Fibroblast of lung (primary cell): Measurements from ENCODE around the gene CHD2. TPM values are rescaled to one million over a fixed set of nuclear protein-coding genes. Genes with fewer than 3 reads are reported as not detected.

Experiments used
- DNase-seq, 2 donors: peaks; one replicate each; pipeline versions ENCODE4 v3.0.0 to v3.0.0-alpha.2; 2010; ENCODE audit warnings: low read depth in 2 of 2
- H2AFZ ChIP-seq: 2 replicates; pipeline ENCODE4 v1.5.1; 2012; ENCODE audit warnings: low read length, control low read depth, inconsistent platforms
- H3K27ac ChIP-seq: 2 replicates; pipeline ENCODE4 v1.5.1; 2011; ENCODE audit warnings: low read length, control low read depth; ENCODE audit not compliant: insufficient read depth
- H3K27me3 ChIP-seq: 2 replicates; pipeline ENCODE4 v1.5.1; 2011; ENCODE audit warnings: mild to moderate bottlenecking, low read length; ENCODE audit not compliant: control insufficient read depth, insufficient read depth
- H3K36me3 ChIP-seq: 2 replicates; pipeline ENCODE4 v1.5.1; 2011; ENCODE audit warnings: low read length; ENCODE audit not compliant: control insufficient read depth, insufficient read depth
- H3K4me1 ChIP-seq: 2 replicates; pipeline ENCODE4 v1.5.1; 2011; ENCODE audit warnings: low read length; ENCODE audit not compliant: control insufficient read depth, insufficient read depth; ENCODE audit errors: extremely low read depth
- H3K4me2 ChIP-seq: 2 replicates; pipeline ENCODE4 v1.5.1; 2011; ENCODE audit warnings: low read length, control low read depth; ENCODE audit not compliant: insufficient read depth; ENCODE audit errors: extremely low read depth
- H3K4me3 ChIP-seq, 4 experiments: fragments of 200-600 bp in 1 of 4; sonication (generic) in 1 of 4; replicated peaks in 1 of 4; 2 replicates each; pipeline ENCODE4 v1.5.1; 2011 to 2016; ENCODE audit warnings: low read length in 4 of 4, low read depth in 3 of 4, mild to moderate bottlenecking in 3 of 4, control low read depth in 2 of 4, inconsistent platforms in 1 of 4, mixed read lengths in 1 of 4; ENCODE audit not compliant: insufficient read depth in 1 of 4; ENCODE audit errors: control extremely low read depth in 1 of 4
- H3K79me2 ChIP-seq: 2 replicates; pipeline ENCODE4 v1.5.1; 2012; ENCODE audit warnings: mild to moderate bottlenecking, low read length, inconsistent platforms; ENCODE audit not compliant: control insufficient read depth, insufficient read depth
- H3K9ac ChIP-seq: 2 replicates; pipeline ENCODE4 v1.5.1; 2011; ENCODE audit warnings: mild to moderate bottlenecking, low read length, control low read depth; ENCODE audit not compliant: insufficient read depth
- H3K9me3 ChIP-seq: 2 replicates; pipeline ENCODE4 v1.5.1; 2012; ENCODE audit warnings: low read depth, low read length; ENCODE audit not compliant: control insufficient read depth, insufficient read depth
- H4K20me1 ChIP-seq: 2 replicates; pipeline ENCODE4 v1.5.1; 2011; ENCODE audit warnings: low read length; ENCODE audit not compliant: control insufficient read depth, insufficient read depth; ENCODE audit errors: extremely low read depth
- EZH2 ChIP-seq: IDR thresholded peaks from 2 replicates; pipeline ENCODE4 v1.5.1; 2012; ENCODE audit warnings: low read length, control low read depth, mild to moderate bottlenecking; ENCODE audit errors: missing control alignments
- polyA plus RNA-seq, 2 donors: library from polyadenylated mRNA; depleted of rRNA in 1 of 2; stranded (reverse) in 1 of 2; unstranded in 1 of 2; fragments of >200 nt; gene quantifications; 2 replicates each; pipeline ENCODE4 v1.2.1, GENCODE V29; 2011 to 2012; ENCODE audit warnings: missing spikeins in 1 of 2
- total RNA-seq: library from RNA; depleted of rRNA; stranded (reverse); fragments of >200 nt; gene quantifications from 2 replicates; pipeline ENCODE4 v1.2.1, GENCODE V29; 2014
- TF ChIP-seq, protein P1 (sequence below), 2 donors: IDR thresholded peaks in 1 of 2; conservative IDR thresholded peaks in 1 of 2; 1 replicate in 1 of 2; 2 replicates in 1 of 2; pipeline ENCODE4 v1.5.1; 2011 to 2012; ENCODE audit warnings: low read length in 2 of 2, control low read depth in 1 of 2, inconsistent platforms in 1 of 2, low read depth in 1 of 2, mild to moderate bottlenecking in 1 of 2

The CHD2 gene
- total and polyA plus RNA-seq, 2 donors (not counting 1 experiment from before 2014, with no cell fraction given), result 36.5 to 92.5 TPM

GRCh38 chr15:93074599-93074998 lies 174.5 kb downstream of the CHD2 start:
- Histone ChIP-seq H3K9ac (no peak overlapping the region), H3K4me3 (no peak overlapping the region), H3K27ac (no peak overlapping the region), H2AFZ (no peak overlapping the region), H3K4me1 (no peaks in the 10 kb centered on the region), H3K36me3 (no peaks in the 10 kb centered on the region), H3K79me2 (no peaks in the 10 kb centered on the region), H3K9me3 (no peaks in the 10 kb centered on the region), H4K20me1 (no peaks in the 10 kb centered on the region), H3K4me2 (no peak overlapping the region), H3K27me3 (peaks cover 16% of the 10 kb centered on the region)
- TF ChIP-seq, protein P1, sequence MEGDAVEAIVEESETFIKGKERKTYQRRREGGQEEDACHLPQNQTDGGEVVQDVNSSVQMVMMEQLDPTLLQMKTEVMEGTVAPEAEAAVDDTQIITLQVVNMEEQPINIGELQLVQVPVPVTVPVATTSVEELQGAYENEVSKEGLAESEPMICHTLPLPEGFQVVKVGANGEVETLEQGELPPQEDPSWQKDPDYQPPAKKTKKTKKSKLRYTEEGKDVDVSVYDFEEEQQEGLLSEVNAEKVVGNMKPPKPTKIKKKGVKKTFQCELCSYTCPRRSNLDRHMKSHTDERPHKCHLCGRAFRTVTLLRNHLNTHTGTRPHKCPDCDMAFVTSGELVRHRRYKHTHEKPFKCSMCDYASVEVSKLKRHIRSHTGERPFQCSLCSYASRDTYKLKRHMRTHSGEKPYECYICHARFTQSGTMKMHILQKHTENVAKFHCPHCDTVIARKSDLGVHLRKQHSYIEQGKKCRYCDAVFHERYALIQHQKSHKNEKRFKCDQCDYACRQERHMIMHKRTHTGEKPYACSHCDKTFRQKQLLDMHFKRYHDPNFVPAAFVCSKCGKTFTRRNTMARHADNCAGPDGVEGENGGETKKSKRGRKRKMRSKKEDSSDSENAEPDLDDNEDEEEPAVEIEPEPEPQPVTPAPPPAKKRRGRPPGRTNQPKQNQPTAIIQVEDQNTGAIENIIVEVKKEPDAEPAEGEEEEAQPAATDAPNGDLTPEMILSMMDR (conservative IDR thresholded peaks at IDR 0.05 in 1 of 2, IDR thresholded peaks at IDR 0.05 in 1 of 2; ENCODE audit: low read depth in 1 of 2, low read length in 2 of 2), result no peak
- TF ChIP-seq EZH2, result no peak
- DNase-seq, result no peak

DNA sequence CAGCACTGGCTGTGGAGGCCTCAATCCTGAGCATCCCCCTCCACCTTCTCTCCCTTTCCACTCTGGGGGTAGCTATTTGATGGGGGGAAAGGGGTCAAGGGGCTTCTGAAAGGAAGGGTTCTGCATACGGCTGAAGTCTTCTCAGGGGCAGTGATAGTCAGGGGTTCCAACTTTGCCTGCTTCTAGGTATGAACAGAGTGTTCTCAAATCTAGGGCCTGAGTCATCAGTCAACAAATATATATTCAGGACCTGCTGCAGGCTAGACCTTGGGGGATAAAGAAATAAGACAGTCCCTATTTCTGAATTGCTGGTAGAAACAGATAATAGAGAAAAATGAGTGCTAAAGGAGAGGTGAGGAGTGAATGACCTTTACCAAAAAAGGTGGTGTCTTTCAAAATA lies 176.1 kb downstream of the CHD2 start:
- H2AFZ ChIP-seq, result no peak overlapping the region
- no peaks in the 10 kb centered on the region for H4K20me1 ChIP-seq
- no peaks in the 10 kb centered on the region for H3K79me2 ChIP-seq
- H3K4me3 ChIP-seq, result no peak overlapping the region
- H3K4me2 ChIP-seq, result no peak overlapping the region
- TF ChIP-seq, protein P1 (conservative IDR thresholded peaks at IDR 0.05 in 1 of 2, IDR thresholded peaks at IDR 0.05 in 1 of 2; ENCODE audit: low read depth in 1 of 2, low read length in 2 of 2), result no peak
- no peak for TF ChIP-seq EZH2
- no peaks in the 10 kb centered on the region for H3K9me3 ChIP-seq
- H3K9ac ChIP-seq, result no peak overlapping the region
- H3K27ac ChIP-seq, result no peak overlapping the region
- H3K27me3 ChIP-seq, result peaks cover 16% of the 10 kb centered on the region
- no peak for DNase-seq
- no peaks in the 10 kb centered on the region for H3K36me3 ChIP-seq
- H3K4me1 ChIP-seq, result no peaks in the 10 kb centered on the region

GRCh38 chr15:93076875-93077274 lies 176.8 kb downstream of the CHD2 start:
- peaks cover 13% of the 10 kb centered on the region for H3K27me3 ChIP-seq
- no peak overlapping the region for H3K27ac ChIP-seq
- H2AFZ ChIP-seq, result no peak overlapping the region
- no peaks in the 10 kb centered on the region for H3K4me1 ChIP-seq
- H3K36me3 ChIP-seq, result no peaks in the 10 kb centered on the region
- DNase-seq, result no peak
- H3K79me2 ChIP-seq, result no peaks in the 10 kb centered on the region
- no peaks in the 10 kb centered on the region for H4K20me1 ChIP-seq
- no peak for TF ChIP-seq EZH2
- TF ChIP-seq, protein P1 (conservative IDR thresholded peaks at IDR 0.05 in 1 of 2, IDR thresholded peaks at IDR 0.05 in 1 of 2; ENCODE audit: low read depth in 1 of 2, low read length in 2 of 2), result no peak
- H3K9ac ChIP-seq, result no peak overlapping the region
- H3K4me2 ChIP-seq, result no peak overlapping the region
- H3K9me3 ChIP-seq, result no peaks in the 10 kb centered on the region
- no peak overlapping the region for H3K4me3 ChIP-seq

Other genes starting within 250 kb of the CHD2 start
- 1.0 and 2.8 TPM in 2 replicates for gene FAM174B, start 244.5 kb upstream of the CHD2 start, total RNA-seq
- gene FAM174B, start 244.5 kb upstream of the CHD2 start, polyA plus RNA-seq, result 0.87 and 1.4 TPM in 2 replicates
- gene RGMA, start 188.9 kb downstream of the CHD2 start, total RNA-seq, result 1.3 and 1.5 TPM in 2 replicates
- 0.27 and 0.76 TPM in 2 replicates for gene RGMA, start 188.9 kb downstream of the CHD2 start, polyA plus RNA-seq